Panc1 (cell line): ENCODE measurements around the gene CAP1. TPM values are rescaled to one million over a fixed set of nuclear protein-coding genes. Genes with fewer than 3 reads are reported as not detected.

Experiments used
- ATAC-seq: fragments of 200-7000 bp; cut with Tn5 transposase; 2 replicates; pipeline ENCODE4 v1.9.1; 2020; ENCODE audit warnings: mild to moderate bottlenecking, moderate library complexity
- BruUV-seq: library from RNA; stranded (reverse); fragments of 400-500 nt; replicated peaks from 2 replicates; lab custom pipeline; 2021; lab: Mats Ljungman, UMichigan
- CTCF ChIA-PET: fragments of 300-600 bp; sonication (Branson Sonifier 250); formaldehyde crosslinking; loops from one replicate; lab custom pipeline; 2022; ENCODE audit warnings: antibody characterized with exemption; lab: Charles Lee
- POLR2A ChIA-PET: fragments of 300-600 bp; sonication (Branson Sonifier 250); formaldehyde crosslinking; loops from one replicate; lab custom pipeline; 2022; ENCODE audit warnings: antibody characterized with exemption; lab: Charles Lee
- DNase-seq: peaks from one replicate; pipeline ENCODE4 v3.0.0-alpha.2; 2010; ENCODE audit warnings: low read depth, low spot score
- H3K27ac ChIP-seq: 2 replicates; pipeline ENCODE4 v1.5.1; 2011; ENCODE audit warnings: mild to moderate bottlenecking, low read length, inconsistent platforms
- H3K27me3 ChIP-seq: fragments of 200-500 bp; sonication (Bioruptor generic); 2 replicates; pipeline ENCODE4 v1.6.0; 2014; ENCODE audit warnings: low read length, inconsistent platforms; ENCODE audit not compliant: control insufficient read depth, insufficient read depth
- H3K36me3 ChIP-seq: fragments of 200-500 bp; sonication (Bioruptor generic); 2 replicates; pipeline ENCODE4 v1.5.1; 2014; ENCODE audit warnings: inconsistent platforms, mild to moderate bottlenecking, low read length, moderate library complexity; ENCODE audit not compliant: control insufficient read depth, insufficient read depth
- H3K4me1 ChIP-seq: 2 replicates; pipeline ENCODE4 v1.5.1; 2011; ENCODE audit warnings: inconsistent platforms, mild to moderate bottlenecking, low read length, moderate library complexity; ENCODE audit not compliant: control insufficient read depth, insufficient read depth
- H3K4me3 ChIP-seq, 2 experiments: 2 replicates each; pipeline ENCODE4 v1.5.1; 2011 to 2012; ENCODE audit warnings: low read depth in 2 of 2, low read length in 2 of 2, mild to moderate bottlenecking in 2 of 2, inconsistent platforms in 1 of 2, moderate library complexity in 1 of 2
- H3K9me3 ChIP-seq: fragments of 200-500 bp; sonication (Bioruptor generic); 2 replicates; pipeline ENCODE4 v1.5.1; 2014; ENCODE audit warnings: low read depth, mild to moderate bottlenecking, inconsistent platforms, low read length, moderate library complexity; ENCODE audit not compliant: control insufficient read depth, insufficient read depth
- POLR2AphosphoS5 ChIP-seq: IDR thresholded peaks from 2 replicates; pipeline ENCODE4 v1.6.1; 2012; ENCODE audit warnings: mild to moderate bottlenecking, low read depth, low read length, moderate library complexity
- SIN3A ChIP-seq: IDR thresholded peaks from 2 replicates; pipeline ENCODE4 v1.6.1; 2012; ENCODE audit warnings: low read depth, mild to moderate bottlenecking, low read length, moderate library complexity, borderline replicate concordance; ENCODE audit not compliant: insufficient read depth
- TCF7L2 ChIP-seq: IDR thresholded peaks from 2 replicates; pipeline ENCODE4 v1.6.1; 2011; ENCODE audit warnings: mild to moderate bottlenecking, low read depth, low read length, inconsistent platforms
- in situ Hi-C: cut with HindIII; loops from 2 replicates; pipeline ENCODE4 v1.10.0; 2016; ENCODE audit warnings: low sequenced_read_pairs, low pct_unique_long_range_greater_than_20kb
- intact Hi-C: fragments of 100-400 bp; cut with micrococcal nuclease; formaldehyde crosslinking; loops from one replicate; pipeline ENCODE4 v1.10.0; 2022; ENCODE audit not compliant: unreplicated experiment
- total RNA-seq: library from RNA; stranded (reverse); gene quantifications from one replicate; pipeline ENCODE4 v1.2.1, GENCODE V29; 2021; ENCODE audit not compliant: unreplicated experiment
- TF ChIP-seq, protein P1 (sequence below), 2 experiments: IDR thresholded peaks; 2 replicates each; pipeline ENCODE4 v1.6.1; 2011 to 2012; ENCODE audit warnings: low read depth in 2 of 2, control low read depth in 1 of 2, low read length in 1 of 2, mild to moderate bottlenecking in 1 of 2, moderate library complexity in 1 of 2; ENCODE audit not compliant: insufficient read depth in 1 of 2
- TF ChIP-seq, protein P2 (sequence below): fragments of 450-650 bp; IDR thresholded peaks from 2 replicates; pipeline ENCODE4 v1.5.1; 2017; ENCODE audit warnings: mild to moderate bottlenecking

CAP1 gene
- total RNA-seq, 1 experiment from 2014 or later, result 463 TPM

DNA sequence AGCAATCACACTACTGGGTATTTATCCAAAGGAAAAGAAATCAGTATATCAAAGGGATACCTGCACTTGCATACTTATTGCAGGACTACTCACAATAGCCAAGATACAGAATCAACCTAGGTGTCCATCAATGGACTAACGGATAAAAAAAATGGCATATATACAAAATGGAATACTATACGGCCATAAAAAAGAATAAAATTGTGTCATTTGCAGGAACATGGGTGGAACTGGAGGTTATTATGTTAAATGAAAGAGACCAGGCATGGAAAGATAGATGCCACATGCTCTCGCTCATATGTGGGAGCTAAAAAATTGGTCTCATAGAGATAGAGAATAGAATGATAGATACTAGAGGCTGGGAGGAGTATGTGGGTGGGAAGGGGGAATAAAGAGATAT, 29.3 kb upstream of the CAP1 start:
- TF ChIP-seq TCF7L2, result no peak
- no peak for TF ChIP-seq POLR2AphosphoS5
- TF ChIP-seq, protein P1, sequence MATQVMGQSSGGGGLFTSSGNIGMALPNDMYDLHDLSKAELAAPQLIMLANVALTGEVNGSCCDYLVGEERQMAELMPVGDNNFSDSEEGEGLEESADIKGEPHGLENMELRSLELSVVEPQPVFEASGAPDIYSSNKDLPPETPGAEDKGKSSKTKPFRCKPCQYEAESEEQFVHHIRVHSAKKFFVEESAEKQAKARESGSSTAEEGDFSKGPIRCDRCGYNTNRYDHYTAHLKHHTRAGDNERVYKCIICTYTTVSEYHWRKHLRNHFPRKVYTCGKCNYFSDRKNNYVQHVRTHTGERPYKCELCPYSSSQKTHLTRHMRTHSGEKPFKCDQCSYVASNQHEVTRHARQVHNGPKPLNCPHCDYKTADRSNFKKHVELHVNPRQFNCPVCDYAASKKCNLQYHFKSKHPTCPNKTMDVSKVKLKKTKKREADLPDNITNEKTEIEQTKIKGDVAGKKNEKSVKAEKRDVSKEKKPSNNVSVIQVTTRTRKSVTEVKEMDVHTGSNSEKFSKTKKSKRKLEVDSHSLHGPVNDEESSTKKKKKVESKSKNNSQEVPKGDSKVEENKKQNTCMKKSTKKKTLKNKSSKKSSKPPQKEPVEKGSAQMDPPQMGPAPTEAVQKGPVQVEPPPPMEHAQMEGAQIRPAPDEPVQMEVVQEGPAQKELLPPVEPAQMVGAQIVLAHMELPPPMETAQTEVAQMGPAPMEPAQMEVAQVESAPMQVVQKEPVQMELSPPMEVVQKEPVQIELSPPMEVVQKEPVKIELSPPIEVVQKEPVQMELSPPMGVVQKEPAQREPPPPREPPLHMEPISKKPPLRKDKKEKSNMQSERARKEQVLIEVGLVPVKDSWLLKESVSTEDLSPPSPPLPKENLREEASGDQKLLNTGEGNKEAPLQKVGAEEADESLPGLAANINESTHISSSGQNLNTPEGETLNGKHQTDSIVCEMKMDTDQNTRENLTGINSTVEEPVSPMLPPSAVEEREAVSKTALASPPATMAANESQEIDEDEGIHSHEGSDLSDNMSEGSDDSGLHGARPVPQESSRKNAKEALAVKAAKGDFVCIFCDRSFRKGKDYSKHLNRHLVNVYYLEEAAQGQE (IDR thresholded peaks at IDR 0.05; ENCODE audit: insufficient read depth in 1 of 2, low read depth in 2 of 2, low read length in 1 of 2), result no peak
- TF ChIP-seq SIN3A, result no peak
- TF ChIP-seq, protein P2, sequence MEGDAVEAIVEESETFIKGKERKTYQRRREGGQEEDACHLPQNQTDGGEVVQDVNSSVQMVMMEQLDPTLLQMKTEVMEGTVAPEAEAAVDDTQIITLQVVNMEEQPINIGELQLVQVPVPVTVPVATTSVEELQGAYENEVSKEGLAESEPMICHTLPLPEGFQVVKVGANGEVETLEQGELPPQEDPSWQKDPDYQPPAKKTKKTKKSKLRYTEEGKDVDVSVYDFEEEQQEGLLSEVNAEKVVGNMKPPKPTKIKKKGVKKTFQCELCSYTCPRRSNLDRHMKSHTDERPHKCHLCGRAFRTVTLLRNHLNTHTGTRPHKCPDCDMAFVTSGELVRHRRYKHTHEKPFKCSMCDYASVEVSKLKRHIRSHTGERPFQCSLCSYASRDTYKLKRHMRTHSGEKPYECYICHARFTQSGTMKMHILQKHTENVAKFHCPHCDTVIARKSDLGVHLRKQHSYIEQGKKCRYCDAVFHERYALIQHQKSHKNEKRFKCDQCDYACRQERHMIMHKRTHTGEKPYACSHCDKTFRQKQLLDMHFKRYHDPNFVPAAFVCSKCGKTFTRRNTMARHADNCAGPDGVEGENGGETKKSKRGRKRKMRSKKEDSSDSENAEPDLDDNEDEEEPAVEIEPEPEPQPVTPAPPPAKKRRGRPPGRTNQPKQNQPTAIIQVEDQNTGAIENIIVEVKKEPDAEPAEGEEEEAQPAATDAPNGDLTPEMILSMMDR, result no peak
- ChIA-PET CTCF (no interaction called here), POLR2A (interaction anchor here (0.6 kb wide), 1 partner anchor 17 kb away, joined by 5 read pairs; no protein-coding TSS in a partner anchor)
- no peaks in the 10 kb centered on the region for H3K27me3 ChIP-seq
- H3K27ac ChIP-seq, result no peak overlapping the region
- BruUV-seq, result no TSS peak
- no peaks in the 10 kb centered on the region for H3K36me3 ChIP-seq
- intact Hi-C loops (no loop called here), in situ Hi-C loops (no loop called here)
- no peak overlapping the region for H3K4me3 ChIP-seq
- DNase-seq (no peak), ATAC-seq (no peak)
- no peaks in the 10 kb centered on the region for H3K4me1 ChIP-seq
- H3K9me3 ChIP-seq, result no peaks in the 10 kb centered on the region

DNA sequence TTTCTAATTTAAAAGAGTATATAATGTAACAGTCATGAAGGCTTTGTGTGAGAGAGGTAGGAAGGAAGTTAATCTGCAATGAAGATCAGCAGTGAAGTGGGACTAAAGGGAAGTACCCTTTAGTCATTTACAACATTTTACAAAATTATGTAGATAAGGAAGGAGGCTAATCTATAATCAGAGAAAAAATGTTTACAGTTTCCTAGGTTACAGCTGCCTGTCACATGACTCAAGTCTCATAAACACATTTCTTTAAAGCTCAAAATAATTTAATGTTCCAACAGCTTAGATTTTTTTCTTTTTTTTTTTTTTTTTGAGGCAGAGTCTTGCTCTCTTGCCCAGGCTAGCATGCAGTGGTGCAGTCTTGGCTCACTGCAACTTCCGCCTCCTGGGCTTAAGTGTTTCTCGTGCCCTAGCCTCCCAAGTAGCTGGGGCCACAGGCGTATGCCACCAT, 26.2 kb upstream of the CAP1 start:
- DNase-seq (no peak), ATAC-seq (no peak)
- H3K27me3 ChIP-seq, result no peaks in the 10 kb centered on the region
- TF ChIP-seq, protein P2, result no peak
- no peak for TF ChIP-seq POLR2AphosphoS5
- TF ChIP-seq, protein P1 (IDR thresholded peaks at IDR 0.05; ENCODE audit: insufficient read depth in 1 of 2, low read depth in 2 of 2, low read length in 1 of 2), result no peak
- no peak for TF ChIP-seq SIN3A
- no peaks in the 10 kb centered on the region for H3K9me3 ChIP-seq
- no peak overlapping the region for H3K4me3 ChIP-seq
- BruUV-seq, result no TSS peak
- in situ Hi-C loops, result no loop called here
- CTCF ChIA-PET, result interaction anchor here (0.6 kb wide), 3 partner anchors 85 to 313 kb away, joined by 3 to 8 read pairs (median 4); no protein-coding TSS in a partner anchor
- POLR2A ChIA-PET, result interaction anchor here (0.6 kb wide), 1 partner anchor 99 kb away, joined by 4 read pairs; no protein-coding TSS in a partner anchor
- H3K27ac ChIP-seq, result no peak overlapping the region
- H3K36me3 ChIP-seq, result no peaks in the 10 kb centered on the region
- intact Hi-C loops, result no loop called here
- no peaks in the 10 kb centered on the region for H3K4me1 ChIP-seq
